ENCODE measurements around the gene ULK1.

- no peak for TF ChIP-seq CTCF (IDR thresholded peaks at IDR 0.05)
- TF ChIP-seq POLR2A (IDR thresholded peaks at IDR 0.05): no peak
Measured at GRCh38 chr12:131919366-131920156, 25.1 kb downstream of the ULK1 start.

All from uterus (tissue), 2 donors.